ENCODE results near the gene ADGRG3.
"Not testable (repeated sequence)": the region's sequence is repeated elsewhere in the genome, so short reads cannot be mapped to it uniquely, and the experiment has no call there.

The ADGRG3 gene

DNA sequence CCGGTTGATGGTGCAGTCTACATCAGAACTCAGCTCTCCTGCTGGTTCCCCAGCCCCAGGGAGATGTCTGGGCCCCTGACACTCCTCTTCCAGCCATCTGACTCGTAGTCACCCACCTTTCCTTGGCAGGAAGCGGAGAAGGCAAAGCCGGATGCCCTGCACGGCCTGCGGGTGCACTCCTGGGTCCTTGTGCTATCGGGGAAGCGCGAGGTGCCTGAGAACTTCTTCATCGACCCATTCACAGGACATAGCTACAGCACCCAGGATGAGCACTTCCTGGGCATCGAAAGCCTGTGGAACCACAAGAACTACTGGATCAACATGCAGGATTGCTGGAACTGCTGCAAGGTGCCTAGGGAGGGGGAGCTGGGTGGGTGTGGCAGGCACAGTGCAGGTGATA lies 39.2 kb downstream of the ADGRG3 start:
- TF ChIP-seq, protein P1, sequence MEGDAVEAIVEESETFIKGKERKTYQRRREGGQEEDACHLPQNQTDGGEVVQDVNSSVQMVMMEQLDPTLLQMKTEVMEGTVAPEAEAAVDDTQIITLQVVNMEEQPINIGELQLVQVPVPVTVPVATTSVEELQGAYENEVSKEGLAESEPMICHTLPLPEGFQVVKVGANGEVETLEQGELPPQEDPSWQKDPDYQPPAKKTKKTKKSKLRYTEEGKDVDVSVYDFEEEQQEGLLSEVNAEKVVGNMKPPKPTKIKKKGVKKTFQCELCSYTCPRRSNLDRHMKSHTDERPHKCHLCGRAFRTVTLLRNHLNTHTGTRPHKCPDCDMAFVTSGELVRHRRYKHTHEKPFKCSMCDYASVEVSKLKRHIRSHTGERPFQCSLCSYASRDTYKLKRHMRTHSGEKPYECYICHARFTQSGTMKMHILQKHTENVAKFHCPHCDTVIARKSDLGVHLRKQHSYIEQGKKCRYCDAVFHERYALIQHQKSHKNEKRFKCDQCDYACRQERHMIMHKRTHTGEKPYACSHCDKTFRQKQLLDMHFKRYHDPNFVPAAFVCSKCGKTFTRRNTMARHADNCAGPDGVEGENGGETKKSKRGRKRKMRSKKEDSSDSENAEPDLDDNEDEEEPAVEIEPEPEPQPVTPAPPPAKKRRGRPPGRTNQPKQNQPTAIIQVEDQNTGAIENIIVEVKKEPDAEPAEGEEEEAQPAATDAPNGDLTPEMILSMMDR (conservative IDR thresholded peaks at IDR 0.05; ENCODE audit: low read depth, low read length): no peak
- DNase-seq (ENCODE audit: low read depth): no peak
- H3K4me3 ChIP-seq (ENCODE audit: low read depth, low read length): no peak overlapping the region

DNA sequence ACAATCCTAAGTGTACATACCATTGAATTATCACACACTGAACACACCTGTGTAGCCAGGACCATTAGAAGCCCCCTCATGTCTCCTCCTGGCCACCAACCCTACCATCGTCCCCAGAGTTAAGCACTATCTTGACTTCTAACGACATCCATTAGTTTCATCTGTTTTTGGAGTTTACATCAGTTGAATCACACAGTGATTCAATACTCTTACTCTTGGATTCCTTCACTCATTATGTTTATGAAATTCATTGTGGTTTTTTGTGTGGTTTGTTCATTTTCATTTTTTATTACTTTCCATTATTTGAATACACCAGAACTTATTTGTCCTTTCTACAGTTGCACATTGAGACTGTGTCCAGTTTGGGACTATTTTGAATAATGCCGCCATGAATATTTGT lies 40.1 kb downstream of the ADGRG3 start:
- DNase-seq (ENCODE audit: low read depth): no peak
- TF ChIP-seq, protein P1 (conservative IDR thresholded peaks at IDR 0.05; ENCODE audit: low read depth, low read length): no peak
- no peak overlapping the region for H3K4me3 ChIP-seq (ENCODE audit: low read depth, low read length)

DNA sequence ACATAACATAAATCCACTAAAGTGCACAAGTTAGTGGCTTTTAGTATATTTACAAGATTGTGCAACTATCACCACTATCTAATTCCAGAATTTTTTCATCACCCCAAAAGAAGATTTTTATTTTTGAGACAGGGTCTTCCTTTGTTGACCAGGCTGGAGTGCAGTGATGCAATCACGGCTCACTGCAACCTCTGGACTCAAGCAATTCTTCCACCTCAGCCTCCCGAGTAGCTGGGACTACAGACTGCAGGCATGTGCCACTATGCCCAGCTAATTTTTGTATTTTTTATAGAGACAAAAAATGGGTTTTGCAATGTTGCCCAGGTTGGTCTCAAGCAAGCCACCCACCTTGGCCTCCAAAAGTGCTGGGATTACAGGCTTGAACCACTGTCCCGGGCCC lies 41.6 kb downstream of the ADGRG3 start:
- DNase-seq (ENCODE audit: low read depth): no peak
- H3K4me3 ChIP-seq (ENCODE audit: low read depth, low read length): no peak overlapping the region
- TF ChIP-seq, protein P1 (conservative IDR thresholded peaks at IDR 0.05; ENCODE audit: low read depth, low read length): no peak

DNA sequence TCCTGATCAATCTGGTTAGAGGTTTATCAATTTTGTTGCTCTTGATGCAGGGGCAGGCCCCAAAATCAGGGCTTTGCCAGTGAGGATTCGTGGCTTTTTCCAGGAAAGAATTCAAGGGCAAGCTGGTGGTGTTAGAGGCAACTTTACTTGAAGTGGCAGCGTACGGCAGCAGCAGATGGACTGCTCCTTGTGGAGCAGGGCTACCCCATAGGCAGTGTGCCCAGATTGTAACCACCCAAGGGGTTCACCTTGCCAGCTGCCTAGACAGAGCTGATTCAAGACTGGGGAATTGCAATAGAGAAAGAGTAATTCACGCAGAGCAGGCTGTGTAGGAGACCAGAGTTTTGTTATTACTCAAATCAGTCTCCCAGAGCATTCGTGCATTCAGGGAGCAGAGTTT lies 43.2 kb downstream of the ADGRG3 start:
- TF ChIP-seq, protein P1 (conservative IDR thresholded peaks at IDR 0.05; ENCODE audit: low read depth, low read length): no peak
- H3K4me3 ChIP-seq (ENCODE audit: low read depth, low read length): no peak overlapping the region
- DNase-seq (ENCODE audit: low read depth): no peak

DNA sequence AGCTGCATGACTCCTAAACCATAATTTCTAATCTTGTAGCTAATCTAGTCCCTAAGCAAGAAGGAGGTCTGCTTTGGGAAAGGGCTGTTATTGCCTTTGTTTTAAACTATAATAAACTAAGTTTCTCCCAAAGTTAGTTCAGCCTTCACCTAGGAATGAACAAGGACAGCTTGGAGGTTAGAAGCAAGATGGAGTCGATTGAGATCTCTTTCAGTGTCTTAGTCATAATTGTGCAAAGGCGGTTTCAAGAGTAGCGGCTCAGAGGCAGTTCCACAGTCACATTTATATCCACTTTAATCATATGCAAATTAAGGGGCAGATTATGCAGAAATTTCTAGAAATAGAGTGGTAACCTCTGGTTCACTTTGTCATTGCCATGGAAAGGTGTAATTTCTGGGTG lies 43.9 kb downstream of the ADGRG3 start:
- DNase-seq (ENCODE audit: low read depth): no peak
- no peak overlapping the region for H3K4me3 ChIP-seq (ENCODE audit: low read depth, low read length)
- TF ChIP-seq, protein P1 (conservative IDR thresholded peaks at IDR 0.05; ENCODE audit: low read depth, low read length): no peak

DNA sequence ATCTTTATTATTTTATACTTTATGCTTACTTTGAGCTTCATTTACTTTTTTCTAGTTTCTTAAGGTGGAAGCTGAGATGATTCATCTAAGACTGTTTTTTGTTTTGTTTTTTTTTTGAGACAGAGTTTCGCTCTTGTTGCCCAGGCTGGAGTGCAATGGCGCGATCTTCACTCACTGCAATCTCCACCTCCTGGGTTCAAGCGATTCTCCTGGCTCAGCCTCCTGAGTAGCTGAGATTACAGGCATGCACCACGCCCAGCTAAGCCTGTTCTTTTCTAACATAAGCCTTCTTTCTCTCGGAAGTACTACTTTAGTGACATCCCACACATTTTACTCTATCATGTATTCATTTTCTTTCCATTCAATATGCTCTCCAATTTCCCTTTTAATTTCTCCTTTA lies 44.5 kb downstream of the ADGRG3 start:
- not testable (repeated sequence) for H3K4me3 ChIP-seq (ENCODE audit: low read depth, low read length); DNase-seq (ENCODE audit: low read depth)

DNA sequence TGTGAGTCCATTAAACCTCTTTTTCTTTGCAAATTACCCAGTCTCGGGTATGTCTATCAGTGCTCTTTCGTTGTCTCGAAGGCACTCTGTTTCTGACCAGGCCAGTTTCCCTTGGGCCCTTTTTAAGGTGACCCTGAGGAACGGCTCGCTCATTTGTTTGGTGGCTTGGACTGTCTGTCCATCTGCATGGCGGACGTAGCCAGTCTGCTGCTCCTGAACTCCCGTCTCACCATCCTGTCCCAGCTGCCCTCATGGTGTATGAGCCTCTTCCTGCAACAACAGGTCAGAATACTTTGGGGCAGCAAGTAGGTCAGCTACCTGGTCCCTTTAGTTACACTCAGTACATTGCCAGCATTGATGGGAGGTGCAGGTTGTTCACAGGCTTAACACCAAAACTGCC lies 45.5 kb downstream of the ADGRG3 start:
- TF ChIP-seq, protein P1 (conservative IDR thresholded peaks at IDR 0.05; ENCODE audit: low read depth, low read length): no peak
- DNase-seq (ENCODE audit: low read depth): no peak
- H3K4me3 ChIP-seq (ENCODE audit: low read depth, low read length): no peak overlapping the region

DNA sequence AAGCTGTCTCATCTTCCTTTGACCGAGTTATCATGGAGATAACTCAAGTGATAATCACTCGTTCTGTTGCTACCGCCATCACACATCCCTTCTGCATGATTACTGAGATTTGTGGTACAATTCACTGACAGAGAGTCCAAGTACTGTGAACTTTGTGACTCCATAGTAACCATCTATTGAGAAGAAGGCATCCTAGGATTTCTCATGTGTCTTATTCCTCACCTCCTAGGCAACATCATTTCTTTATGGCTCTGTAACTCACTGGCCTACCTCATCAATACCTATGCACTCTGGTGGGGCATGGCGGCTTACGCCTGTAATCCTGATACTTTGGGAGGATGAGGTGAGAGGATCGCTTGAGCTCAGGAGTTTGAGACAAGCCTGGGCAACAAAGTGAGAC lies 45.9 kb downstream of the ADGRG3 start:
- no peak for DNase-seq (ENCODE audit: low read depth)
- TF ChIP-seq, protein P1 (conservative IDR thresholded peaks at IDR 0.05; ENCODE audit: low read depth, low read length): no peak

More for the DNA sequence above, 45.9 kb downstream of the ADGRG3 start:
- H3K4me3 ChIP-seq (ENCODE audit: low read depth, low read length): no peak overlapping the region
